Lower leg skin (tissue), 4 donors: ENCODE results near the gene MAGI2. TPM values are rescaled to one million over a fixed set of nuclear protein-coding genes. Genes with fewer than 3 reads are reported as not detected.

Experiments
- DNase-seq, 2 donors: peaks; one replicate each; pipeline ENCODE4 v3.0.0-alpha.2; 2019; ENCODE audit warnings: low spot score in 2 of 2
- H3K4me3 ChIP-seq: fragments of 200-600 bp; sonication (generic); 2 replicates; pipeline ENCODE4 v1.5.1; 2017; ENCODE audit warnings: mild to moderate bottlenecking, low read depth; ENCODE audit not compliant: poor library complexity, severe bottlenecking
- CTCF ChIP-seq, 3 donors: fragments of 450-650 bp; IDR thresholded peaks; one replicate each; pipeline ENCODE4 v1.5.1; 2016; ENCODE audit warnings: antibody characterized with exemption in 3 of 3, mild to moderate bottlenecking in 3 of 3, moderate library complexity in 2 of 3
- POLR2A ChIP-seq, 2 donors: fragments of 450-650 bp; IDR thresholded peaks; one replicate each; pipeline ENCODE4 v1.6.1; 2016 to 2017; ENCODE audit warnings: antibody characterized with exemption in 2 of 2, mild to moderate bottlenecking in 1 of 2, moderate library complexity in 1 of 2
- WGBS, 2 donors: methylation state at CpG; one replicate each; pipeline ENCODE4 v1.1.5; 2018; 5-methylcytosine and 5-hydroxymethylcytosine counted together
- intact Hi-C: fragments of 100-400 bp; cut with DNase I; formaldehyde crosslinking; loops from one replicate; pipeline ENCODE4 v1.15.0; 2023; ENCODE audit warnings: low total_unique reads
- total RNA-seq, 4 donors: library from RNA; depleted of rRNA; stranded (reverse); fragments of >200 nt; gene quantifications; one replicate each; pipeline ENCODE4 v1.1.0, GENCODE V29; 2016

Gene MAGI2
- total RNA-seq, 4 donors from 2014 or later: 1.6 to 3.0 (median 2.1) TPM

GRCh38 chr7:78333530-78334425 lies 1119.7 kb downstream of the MAGI2 start:
- 61 to 90% methylated on average over 8 of the region's 8 CpGs for WGBS, 2 donors
- DNase-seq: no peak

GRCh38 chr7:78329001-78329655 lies 1124.3 kb downstream of the MAGI2 start:
- DNase-seq: no peak
- intact Hi-C loops: no loop called here
- H3K4me3 ChIP-seq: no peak overlapping the region
- 0 to 47% methylated on average over 1 of the region's 1 CpG for WGBS, 2 donors
- TF ChIP-seq POLR2A (IDR thresholded peaks at IDR 0.05) (no peak), CTCF (IDR thresholded peaks at IDR 0.05) (no peak)

More at GRCh38 chr7:78333530-78334425, 1119.7 kb downstream of the MAGI2 start:
- intact Hi-C loops: no loop called here
- no peak for TF ChIP-seq CTCF (IDR thresholded peaks at IDR 0.05)
- TF ChIP-seq POLR2A (IDR thresholded peaks at IDR 0.05): no peak
- no peak overlapping the region for H3K4me3 ChIP-seq

GRCh38 chr7:78327718-78328117 lies 1125.7 kb downstream of the MAGI2 start:
- 73 to 79% methylated on average over 1 of the region's 1 CpG for WGBS, 2 donors
- intact Hi-C loops: no loop called here
- DNase-seq: no peak
- H3K4me3 ChIP-seq: no peak overlapping the region
- TF ChIP-seq CTCF (IDR thresholded peaks at IDR 0.05) (no peak), POLR2A (IDR thresholded peaks at IDR 0.05) (no peak)

GRCh38 chr7:78326876-78327275 lies 1126.6 kb downstream of the MAGI2 start:
- no peak for DNase-seq
- intact Hi-C loops: no loop called here
- WGBS, 2 donors: 25 to 50% methylated on average over 1 of the region's 1 CpG
- TF ChIP-seq CTCF (IDR thresholded peaks at IDR 0.05): no peak
- no peak overlapping the region for H3K4me3 ChIP-seq

- TF ChIP-seq POLR2A (IDR thresholded peaks at IDR 0.05) (no peak), CTCF (IDR thresholded peaks at IDR 0.05) (no peak)
- WGBS, 2 donors: 55 to 65% methylated on average over 2 of the region's 2 CpGs
- H3K4me3 ChIP-seq: no peak overlapping the region
- intact Hi-C loops: no loop called here
- DNase-seq: no peak
These were observed 1127.3 kb downstream of the MAGI2 start for GRCh38 chr7:78326189-78326588.
